Head of caudate nucleus (tissue), 42 donors: ENCODE data around the gene TMED8.
"Not testable (repeated sequence)": the region's sequence is repeated elsewhere in the genome, so short reads cannot be mapped to it uniquely, and the experiment has no call there.

Experiments used
- DNase-seq, 42 donors: peaks; one replicate each; pipeline versions ENCODE4 v3.0.0 to v3.0.0-alpha.2; 2020 to 2021; ENCODE audit warnings: mixed read lengths in 7 of 42
- intact Hi-C: fragments of 100-400 bp; cut with DNase I; formaldehyde crosslinking; loops from one replicate; pipeline ENCODE4 v1.15.0; 2022

Gene TMED8

DNA sequence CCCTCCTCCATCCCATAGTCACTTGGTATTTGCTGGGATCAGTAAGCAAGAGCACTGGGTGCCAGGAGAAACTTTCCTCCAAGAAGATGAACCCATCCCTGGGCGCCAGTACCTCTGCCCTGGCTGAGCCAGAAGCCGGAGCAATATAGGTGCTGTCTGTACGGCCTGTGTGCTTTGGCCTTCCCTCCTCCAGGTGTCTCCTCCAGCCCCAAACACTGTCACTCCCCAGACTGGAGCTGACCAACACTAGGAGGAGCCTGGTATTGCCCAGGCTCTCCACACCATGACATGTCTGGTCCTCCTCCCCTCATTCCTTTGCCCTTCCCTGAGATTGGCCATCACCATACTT is 51.2 kb downstream of the TMED8 start:
- intact Hi-C loops: loop anchor here (10.0 kb wide), 1 partner anchor 229 kb away; no protein-coding TSS in a partner anchor
- DNase-seq: no peak

DNA sequence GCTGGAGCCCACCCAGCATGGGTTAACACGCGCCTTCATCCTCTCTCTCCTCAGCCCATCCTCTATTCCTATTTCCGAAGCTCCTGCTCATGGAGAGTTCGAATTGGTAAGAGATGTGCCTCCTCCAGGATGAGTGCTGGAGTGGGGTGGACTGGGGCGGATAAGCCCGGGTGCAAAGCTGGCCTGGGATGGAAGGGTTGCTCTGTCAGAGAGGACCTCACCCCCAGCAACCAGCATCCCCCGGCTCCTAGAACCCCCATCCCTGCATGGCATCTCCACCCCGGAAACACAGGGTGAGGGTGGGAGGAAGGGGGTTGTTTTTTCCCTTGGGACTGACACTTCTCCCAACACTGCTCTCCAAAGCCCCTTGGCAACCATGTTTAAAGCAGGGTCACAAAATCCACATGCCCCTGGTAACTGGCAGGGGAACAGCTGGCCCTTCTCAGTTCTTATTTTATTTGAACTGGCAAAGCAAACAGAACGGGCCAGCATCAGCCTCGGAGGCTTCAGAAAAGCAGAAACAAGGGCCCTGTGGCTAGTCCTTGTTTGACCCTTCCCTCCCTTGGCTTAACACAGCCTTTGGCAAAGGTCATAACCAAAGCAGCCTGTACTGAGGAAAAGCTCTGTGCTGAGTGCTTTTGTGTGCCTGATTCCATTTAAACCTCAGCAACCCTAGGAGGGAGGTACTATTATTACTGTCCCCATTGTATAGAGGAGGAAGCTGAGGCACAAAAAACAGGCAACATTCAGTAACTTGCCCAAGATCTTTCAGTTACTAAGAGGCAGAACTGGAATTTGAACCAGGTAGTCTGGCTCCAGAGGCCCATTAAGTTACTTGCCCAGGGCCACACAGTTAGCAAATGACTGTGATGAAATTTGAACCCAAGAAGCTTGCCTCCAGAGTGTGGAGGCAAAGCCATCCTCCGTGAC is 51.8 kb downstream of the TMED8 start:
- intact Hi-C loops: loop anchor here (10.0 kb wide), 1 partner anchor 230 kb away; no protein-coding TSS in a partner anchor
- peak in 1 of 42 donors; percentile 5 for DNase-seq

DNA sequence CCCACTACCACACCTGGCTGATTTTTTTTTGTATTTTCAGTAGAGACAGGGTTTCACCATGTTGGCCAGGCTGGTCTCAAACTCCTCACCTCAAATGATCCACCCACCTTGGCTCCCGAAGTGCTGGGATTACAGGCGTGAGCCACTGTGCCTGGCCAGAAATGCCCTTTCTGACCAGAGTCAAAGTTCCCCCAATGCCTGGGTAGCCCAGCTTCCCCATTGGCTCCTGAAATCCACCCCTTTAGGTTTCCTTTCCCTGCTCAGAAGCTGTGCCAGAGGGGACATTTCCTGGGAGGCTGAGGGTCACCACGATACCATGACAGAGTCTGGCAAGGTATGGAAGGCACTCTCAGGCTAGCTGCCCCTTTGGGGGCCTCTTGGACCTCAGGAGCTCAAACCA is 52.6 kb downstream of the TMED8 start:
- intact Hi-C loops: loop anchor here (10.0 kb wide), 1 partner anchor 231 kb away; no protein-coding TSS in a partner anchor
- peak in 1 of 42 donors; percentile 23 for DNase-seq

DNA sequence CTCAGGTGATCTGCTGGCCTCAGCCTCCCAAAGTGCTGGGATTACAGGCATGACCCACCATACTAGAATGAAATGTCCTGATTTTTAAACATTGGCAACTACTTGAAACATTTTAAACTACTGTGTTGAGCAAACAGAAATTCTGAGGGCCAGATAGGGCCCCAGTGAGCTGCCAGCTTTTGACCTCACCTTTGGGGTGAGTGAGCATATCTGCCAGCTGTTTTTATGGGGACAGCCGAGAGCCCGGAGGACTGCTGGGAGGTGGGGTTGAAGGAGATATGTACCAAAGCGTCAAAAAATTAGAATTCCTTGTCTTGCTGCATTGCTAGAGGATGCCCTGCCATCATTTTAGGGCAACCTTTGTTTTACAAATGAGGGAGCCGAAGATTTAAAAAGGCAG is 53.3 kb downstream of the TMED8 start:
- DNase-seq: no peak
- intact Hi-C loops: loop anchor here (10.0 kb wide), 1 partner anchor 231 kb away; no protein-coding TSS in a partner anchor

DNA sequence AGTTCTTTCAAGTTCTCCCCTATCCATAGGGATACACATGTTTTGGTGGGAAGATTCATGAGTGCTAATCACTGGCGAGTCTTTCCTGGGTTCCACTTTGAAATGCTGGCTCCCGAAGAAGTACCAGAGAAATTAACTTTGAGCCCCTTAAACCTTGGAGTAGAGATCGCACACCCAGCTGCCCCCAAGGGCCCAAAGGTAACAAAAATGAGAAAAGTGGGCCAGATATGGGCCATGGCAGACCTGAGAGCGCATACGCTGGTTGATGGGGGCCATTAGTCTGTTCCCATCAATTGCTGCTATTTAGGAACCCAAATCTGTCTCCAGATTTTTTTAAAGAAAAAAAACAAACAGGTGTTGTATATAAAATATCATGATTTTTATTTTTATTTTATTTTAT is 53.9 kb downstream of the TMED8 start:
- no peak for DNase-seq
- intact Hi-C loops: loop anchor here (10.0 kb wide), 1 partner anchor 232 kb away; no protein-coding TSS in a partner anchor

DNA sequence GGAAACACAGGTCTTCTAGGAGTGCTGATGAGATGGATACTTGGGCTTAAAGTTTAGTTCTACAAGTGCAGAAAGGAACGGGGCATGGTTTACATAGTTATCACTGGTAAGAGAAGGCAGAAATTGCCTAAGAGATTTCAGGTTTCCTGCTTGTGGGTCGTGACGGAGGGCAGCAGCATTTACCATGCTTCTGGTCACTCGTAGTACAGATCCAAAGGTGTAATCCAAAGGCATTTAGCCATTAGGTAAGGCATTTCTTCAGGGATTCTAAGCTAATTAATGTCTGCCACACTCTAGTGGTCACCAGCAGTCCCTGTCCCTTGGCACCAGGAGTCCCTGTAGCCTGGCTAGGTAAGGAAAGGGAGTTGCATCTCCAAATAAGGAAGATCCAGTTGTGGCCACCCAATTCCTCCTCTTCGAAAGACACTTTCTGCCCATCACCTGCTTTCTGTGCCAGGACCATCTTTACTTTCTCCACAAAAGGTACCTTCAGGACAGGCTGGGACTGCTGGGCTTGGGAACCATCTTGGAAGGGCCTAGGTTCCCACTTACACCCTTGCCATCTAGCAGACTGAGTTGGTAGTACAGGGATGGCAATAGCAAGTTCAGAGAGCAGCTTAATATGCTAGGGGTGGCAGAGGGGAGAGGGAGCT is 54.5 kb downstream of the TMED8 start:
- DNase-seq: no peak
- intact Hi-C loops: loop anchor here (10.0 kb wide), 1 partner anchor 232 kb away; no protein-coding TSS in a partner anchor

DNA sequence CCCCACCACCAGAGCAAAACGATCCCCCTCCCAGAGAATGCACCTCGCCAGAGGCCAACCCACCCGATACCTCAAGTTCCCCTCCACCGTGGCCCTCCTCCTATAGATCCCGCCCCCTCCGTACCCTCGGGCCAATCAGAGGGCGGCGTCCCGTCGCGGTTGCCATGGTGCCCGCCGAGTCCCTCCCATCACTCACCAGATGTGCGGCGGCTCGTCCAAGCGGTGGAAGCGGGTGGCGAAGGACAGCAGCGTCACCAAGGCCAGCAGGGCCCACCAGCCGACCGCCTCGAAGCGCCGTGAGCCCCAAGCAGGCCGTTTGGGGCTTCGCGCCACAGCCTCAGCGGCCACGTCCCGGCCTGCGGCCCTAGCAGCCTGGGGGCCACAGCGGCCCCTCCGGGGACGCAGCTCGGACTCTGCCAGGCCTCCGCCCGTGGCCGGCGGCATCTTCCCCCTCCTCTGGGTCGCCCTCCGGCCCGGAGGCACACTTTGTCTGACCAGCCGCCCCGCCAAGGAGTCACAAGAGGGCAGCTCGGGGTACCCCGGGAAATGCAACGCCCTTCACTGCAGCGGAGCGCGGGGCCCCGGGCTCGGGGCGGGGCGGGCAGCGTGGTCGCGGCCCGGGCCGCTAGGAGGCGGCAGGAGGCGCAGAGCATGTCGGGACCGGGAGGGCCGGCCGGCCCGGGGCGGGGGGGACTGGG is 56.5 kb downstream of the TMED8 start, which contains the start of gene POMT2:
Gene POMT2 (minus strand): TSS at position 646 of the 698 bp plus-strand sequence. CDS start 202 bp downstream, at position 444.
- intact Hi-C loops: loop anchor here (2.0 to 10.0 kb wide), 3 partner anchors 56 to 234 kb away; partner anchors contain the start of genes SAMD15, TMED8 and VIPAS39
- peak; percentile 91 to 98 (median 96) for DNase-seq

DNA sequence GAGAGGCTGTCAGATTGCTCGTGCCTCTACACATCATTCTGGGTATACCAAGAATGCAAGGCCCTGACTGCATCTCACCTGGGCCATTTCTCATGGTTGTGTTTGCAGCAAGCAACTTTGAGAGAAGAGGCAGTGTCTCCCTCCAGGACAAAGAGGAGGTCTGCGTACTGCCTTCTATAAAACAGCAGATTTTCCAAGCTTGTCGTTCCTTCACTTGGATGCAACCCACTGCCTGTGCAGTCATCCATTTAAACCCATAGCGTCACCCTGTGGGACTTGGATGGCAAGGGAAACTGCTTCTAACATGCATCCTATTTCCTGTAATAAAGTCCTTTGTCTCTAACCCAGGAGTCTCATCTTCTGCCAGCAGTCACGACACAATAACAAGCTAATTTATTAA is 57.5 kb downstream of the TMED8 start:
- peak in 4 of 42 donors; percentile 36 to 52 (median 50) for DNase-seq
- intact Hi-C loops: loop anchor here (5.0 kb wide), 1 partner anchor 167 kb away; no protein-coding TSS in a partner anchor

DNA sequence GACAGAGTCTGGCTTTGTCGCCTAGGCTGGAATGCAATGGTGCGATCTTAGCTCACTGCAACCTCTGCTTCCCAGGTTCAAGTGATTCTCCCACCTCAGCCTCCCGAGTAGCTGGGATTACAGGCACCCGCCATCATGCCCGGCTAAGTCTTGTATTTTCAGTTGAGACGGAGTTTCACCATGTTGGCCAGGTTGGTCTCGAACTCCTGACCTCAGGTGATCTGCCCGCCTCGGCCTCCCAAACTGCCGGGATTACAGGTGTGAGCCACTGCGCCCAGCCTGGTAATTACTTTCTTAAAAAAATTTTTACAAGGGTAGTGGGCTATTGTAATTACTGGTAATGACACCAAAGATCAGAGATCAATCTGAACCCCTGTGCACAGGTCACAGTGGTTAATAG is 58.1 kb downstream of the TMED8 start:
- intact Hi-C loops: loop anchor here (5.0 kb wide), 1 partner anchor 166 kb away; no protein-coding TSS in a partner anchor

DNA sequence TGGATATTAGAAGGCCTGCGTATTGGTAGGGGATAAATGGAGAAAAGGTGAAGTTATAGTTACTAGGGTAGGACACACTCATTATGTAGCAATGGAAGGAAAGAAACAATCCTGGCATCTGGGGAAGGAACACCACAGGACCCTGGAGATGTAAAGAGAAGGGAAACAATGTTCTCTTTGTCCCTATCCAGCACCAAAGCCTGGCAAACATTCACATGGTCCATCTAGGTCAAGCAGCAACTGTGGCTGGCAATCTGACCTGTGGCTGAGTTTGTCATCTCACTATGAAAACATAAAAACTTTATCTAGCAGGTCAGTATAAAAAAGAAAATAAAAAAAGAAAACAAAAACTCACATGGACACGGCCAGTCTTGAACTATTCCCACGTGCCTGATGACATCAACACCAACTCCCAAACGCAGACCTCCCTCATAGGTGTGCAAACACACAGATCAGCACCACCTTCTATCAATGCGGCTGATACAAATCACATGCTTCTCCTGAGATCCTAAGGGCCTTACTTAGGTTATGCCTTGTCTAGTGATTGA is 58.8 kb downstream of the TMED8 start:
- intact Hi-C loops: loop anchor here (5.0 kb wide), 1 partner anchor 166 kb away; no protein-coding TSS in a partner anchor
- DNase-seq: peak in 16 of 42 donors; percentile 30 to 81 (median 60)

More for the DNA sequence above, 58.1 kb downstream of the TMED8 start:
- not testable (repeated sequence) for DNase-seq

DNA sequence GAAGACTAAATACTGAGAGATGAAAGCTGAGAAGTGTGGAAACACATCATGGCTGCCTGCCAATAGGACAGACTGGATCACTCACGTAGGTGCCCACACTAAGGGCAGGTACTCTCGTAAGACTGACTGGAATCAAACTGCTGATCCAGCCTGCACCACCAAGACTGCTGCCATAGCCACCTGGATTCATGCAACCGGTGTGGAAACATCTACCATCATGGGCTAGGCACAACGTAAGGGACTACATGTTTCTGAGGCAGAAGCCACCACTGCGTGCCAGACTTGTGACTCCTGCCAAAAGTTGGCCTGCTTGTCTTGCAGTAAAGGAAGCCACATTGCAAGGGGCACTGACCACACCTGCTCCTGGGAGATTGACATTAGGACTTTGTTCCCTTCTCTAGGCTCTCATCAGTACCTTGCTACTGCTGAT is 60.0 kb downstream of the TMED8 start:
- intact Hi-C loops: loop anchor here (5.0 kb wide), 1 partner anchor 165 kb away; no protein-coding TSS in a partner anchor
- peak in 1 of 42 donors; percentile 23 for DNase-seq

DNA sequence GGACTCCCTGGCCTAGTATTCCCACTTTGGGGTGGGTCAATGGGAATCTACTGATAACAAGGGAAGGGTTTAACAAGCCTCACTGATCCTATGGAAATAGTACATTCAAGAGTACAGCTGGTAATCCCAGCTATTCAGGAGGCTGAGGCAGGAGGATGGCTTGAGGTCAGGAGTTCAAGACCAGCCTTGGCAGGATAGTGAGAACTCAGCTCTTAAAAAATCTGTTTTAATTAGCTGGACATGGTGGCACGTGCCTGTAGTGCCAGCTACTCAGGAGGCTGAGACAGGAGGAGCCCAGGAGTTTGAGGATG is 60.7 kb downstream of the TMED8 start:
- intact Hi-C loops: loop anchor here (5.0 kb wide), 1 partner anchor 164 kb away; no protein-coding TSS in a partner anchor
- DNase-seq: no peak

DNA sequence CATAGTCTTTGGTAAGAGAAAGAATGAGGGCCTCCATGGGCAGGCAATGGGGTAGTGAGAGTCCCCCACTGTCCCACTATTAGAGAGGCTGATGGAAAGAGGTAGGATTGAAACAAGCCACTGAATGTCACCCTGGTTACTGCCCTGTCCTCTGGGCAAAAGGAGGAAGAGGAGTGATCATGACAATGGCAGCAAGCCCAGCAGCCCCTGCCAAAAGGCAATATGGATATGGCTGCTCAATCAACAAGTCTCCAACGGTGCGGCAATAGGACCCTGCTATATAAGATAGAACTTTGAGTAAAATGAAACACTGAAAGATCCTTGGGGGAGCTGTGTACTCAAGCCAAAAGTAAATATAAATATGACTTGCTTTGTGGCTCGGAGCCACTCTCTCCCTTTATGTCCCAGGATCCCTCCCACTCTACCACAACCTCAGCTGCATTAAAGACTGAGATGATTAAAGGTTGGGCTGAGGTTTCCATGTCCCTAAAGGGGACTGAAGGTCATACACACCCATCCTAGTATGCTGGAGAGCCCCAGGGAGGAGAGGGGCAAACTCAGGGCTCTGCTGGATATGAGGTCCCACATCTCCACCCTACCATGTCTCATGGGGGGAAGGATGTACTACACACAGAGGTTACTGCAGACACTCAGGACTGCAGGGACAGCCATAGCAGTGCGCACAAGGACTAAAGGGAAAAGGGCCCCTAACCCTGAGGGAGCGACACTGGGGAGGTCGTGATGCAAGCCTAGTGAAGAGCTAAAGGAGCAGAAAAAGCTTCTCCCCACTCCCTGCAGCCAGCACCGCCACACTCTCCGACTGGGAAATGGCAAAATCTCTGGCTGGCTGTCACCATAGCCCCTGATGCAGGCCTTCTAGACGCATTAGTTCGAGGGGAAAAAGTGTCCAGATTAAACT is 62.1 kb downstream of the TMED8 start:
- intact Hi-C loops: loop anchor here (1.0 to 5.0 kb wide), 2 partner anchors 13 to 162 kb away; no protein-coding TSS in a partner anchor
- DNase-seq: peak in 8 of 42 donors; percentile 24 to 71 (median 34)

DNA sequence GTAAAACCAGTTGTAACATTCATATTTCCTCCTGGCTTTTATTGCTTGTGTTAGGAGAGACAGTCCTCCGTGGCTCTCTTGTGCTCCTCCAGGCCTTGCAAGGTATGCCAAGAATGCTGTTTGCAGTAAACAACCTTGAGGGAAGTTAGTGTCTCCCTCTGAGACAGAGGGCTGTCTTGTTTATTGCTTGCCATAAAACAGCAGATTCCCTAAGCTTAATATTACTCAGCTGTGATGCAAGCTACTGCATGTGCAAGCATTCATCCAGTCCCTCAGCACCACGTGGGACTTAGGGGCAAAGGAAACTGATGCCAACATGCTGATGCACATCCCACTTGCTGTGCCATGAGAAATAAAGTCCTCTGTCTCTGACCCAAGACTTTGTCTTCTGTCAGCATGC is 62.9 kb downstream of the TMED8 start:
- DNase-seq: peak in 28 of 42 donors; percentile 24 to 88 (median 60)
- intact Hi-C loops: no loop called here

DNA sequence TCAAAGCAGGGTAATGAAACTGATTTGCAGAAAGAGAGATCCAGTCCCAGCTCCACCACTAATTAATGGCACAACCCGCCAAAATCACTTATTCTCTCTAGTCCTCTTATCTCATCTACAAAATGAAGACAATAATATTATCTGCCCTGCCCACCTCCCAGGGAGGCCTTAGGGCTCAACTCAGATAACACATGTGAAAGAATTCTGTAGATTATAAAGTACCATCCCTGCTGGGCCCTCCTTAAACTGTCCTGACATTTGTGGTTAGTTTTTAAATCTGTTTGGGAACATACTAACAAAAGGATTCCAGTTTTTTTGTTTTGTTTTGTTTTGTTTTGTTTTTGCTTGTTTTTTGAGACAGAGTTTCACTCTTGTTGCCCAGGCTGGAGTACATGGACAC is 63.5 kb downstream of the TMED8 start:
- DNase-seq: no peak
- intact Hi-C loops: no loop called here

DNA sequence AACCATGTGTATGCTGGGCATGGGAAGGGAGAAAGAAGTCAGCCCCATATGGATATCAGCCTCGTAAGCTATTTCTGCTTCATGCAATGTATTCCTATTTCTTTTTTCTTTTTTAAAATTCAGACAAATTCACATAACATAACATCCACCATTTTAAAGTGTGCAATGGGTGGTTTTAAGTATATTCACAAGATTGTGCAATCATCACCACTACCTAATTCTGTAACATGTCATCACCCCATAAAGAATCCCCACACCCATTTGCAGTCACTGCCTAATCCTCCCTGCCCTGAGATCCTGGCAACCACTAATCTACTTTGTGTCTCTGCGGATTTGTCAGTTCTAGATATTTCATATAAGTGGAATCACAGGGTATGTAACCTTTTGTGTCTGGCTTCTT is 65.7 kb downstream of the TMED8 start:
- no peak for DNase-seq
- intact Hi-C loops: no loop called here

DNA sequence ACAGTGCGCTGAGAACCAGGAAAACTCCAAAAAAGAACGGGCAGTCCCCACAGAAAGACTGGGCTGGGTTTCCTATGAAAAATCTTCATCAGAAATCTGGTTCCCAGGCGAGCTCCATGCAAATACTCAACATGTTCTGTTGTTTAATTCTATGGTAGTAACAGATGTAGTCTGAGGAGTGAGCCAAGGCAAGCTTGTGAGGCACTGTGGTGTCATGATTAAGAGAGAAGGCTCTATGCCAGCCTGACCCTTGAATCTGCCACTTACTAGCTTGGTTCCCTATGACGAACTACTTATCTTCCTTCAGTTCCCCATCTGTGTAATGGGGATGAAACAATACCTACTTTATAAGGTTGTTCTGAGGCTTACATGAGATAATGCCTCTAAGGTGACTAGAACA is 66.9 kb downstream of the TMED8 start:
- no peak for DNase-seq
- intact Hi-C loops: no loop called here
